Melanocyte of skin (primary cell): Measurements from ENCODE around the gene G2E3. TPM values are rescaled to one million over a fixed set of nuclear protein-coding genes. Genes with fewer than 3 reads are reported as not detected.

Experiments
- small RNA-seq, 2 donors: library from RNA; depleted of rRNA; stranded (forward); fragments of <200 nt; gene quantifications; one replicate each; pipeline ENCODE3, GENCODE V24; 2012
- total RNA-seq, 2 donors: library from RNA; depleted of rRNA; stranded (reverse); fragments of >200 nt; gene quantifications; 2 replicates each; pipeline ENCODE4 v1.2.3, GENCODE V29; 2012

The G2E3 gene, protein sequence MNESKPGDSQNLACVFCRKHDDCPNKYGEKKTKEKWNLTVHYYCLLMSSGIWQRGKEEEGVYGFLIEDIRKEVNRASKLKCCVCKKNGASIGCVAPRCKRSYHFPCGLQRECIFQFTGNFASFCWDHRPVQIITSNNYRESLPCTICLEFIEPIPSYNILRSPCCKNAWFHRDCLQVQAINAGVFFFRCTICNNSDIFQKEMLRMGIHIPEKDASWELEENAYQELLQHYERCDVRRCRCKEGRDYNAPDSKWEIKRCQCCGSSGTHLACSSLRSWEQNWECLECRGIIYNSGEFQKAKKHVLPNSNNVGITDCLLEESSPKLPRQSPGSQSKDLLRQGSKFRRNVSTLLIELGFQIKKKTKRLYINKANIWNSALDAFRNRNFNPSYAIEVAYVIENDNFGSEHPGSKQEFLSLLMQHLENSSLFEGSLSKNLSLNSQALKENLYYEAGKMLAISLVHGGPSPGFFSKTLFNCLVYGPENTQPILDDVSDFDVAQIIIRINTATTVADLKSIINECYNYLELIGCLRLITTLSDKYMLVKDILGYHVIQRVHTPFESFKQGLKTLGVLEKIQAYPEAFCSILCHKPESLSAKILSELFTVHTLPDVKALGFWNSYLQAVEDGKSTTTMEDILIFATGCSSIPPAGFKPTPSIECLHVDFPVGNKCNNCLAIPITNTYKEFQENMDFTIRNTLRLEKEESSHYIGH
- total RNA-seq = 10 to 100 TPM; 11.7 to 26.6 TPM

DNA sequence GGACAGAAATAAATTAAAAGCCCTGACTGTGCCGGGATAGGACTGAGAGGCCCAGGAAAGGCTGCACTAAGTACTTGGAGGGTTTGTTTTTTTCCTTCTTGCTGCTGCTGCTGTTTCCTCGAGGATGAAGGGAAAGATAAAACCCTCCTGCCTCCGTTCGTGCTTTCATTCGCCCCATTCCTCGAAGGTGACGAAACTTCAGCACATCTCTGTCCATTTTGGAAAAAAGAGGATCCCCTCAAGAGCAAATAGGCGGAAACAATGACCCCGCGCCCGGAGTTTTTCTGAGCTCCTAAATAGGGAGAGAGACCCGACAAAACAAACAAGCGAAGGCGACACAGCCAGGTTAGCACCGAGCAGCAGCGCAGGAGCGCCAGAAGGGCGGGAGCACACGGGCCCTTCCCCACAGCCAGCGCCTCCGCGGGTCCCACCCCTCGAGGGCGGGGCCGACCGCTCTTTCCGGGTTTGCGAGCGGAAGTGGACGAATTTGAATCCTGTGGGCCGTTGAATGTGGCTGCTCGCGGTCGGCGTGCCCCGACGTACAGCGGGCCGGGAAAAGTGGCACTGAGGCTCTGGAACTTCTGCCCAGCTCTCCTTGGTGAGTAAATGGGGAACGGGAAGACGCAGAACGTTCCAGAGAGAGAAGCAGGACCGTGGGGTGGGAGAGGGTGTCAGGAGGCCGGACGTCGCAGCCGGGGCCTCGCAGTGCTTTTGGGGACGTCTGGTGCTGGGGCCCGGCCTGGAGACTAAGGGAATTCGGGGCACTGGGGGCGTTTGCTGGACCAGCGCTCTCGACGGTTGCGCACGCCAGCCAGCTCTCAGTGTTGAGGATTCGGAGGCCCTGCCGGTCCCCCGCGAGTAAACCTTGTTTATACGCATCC, at the start of gene G2E3:
Gene G2E3, plus strand, starts transcription at position 484 of the 881 bp plus-strand sequence. CDS start 21,922 bp downstream, outside the sequence.

DNA sequence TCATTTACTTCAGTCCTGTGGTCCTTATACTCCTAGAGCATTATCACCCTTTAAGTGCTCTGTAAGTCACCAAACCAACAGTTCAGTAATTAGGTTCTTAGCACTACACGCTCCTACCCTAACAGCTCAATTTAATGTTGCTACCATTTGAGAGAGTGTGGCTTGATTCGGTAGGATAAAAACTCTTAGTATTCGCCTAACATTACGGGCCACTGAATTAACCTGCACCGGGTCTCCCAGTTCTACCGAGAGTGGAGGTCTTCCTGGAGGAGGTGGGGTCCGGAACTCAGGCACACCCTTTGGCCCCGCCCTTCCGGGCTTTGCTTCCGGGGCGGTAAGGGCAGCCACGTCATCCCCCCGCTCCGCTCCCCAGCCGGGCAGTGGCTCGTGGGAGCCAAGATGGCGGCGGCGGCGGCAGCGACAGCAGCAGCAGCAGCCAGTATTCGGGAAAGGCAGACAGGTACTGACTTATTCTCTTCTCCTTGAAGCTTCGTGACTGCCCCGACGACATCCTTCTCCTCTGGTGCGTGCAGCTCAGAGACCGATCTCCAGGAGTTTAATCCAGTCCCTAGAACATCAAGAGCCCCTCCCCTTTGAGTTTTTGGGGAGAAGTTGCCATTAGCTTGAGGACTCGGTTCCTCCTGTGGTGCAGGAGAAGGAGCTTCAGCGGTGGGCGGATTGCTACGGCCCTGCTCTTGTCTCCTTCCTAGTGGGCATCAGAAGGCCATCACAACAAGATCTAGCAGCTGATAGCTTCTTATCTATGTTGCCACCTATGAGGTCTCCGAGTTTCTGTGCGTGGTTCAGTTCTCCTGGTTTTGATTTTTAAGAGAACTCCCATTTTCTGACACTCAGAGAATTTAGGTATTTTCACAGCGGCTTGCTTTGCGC, 63.2 kb downstream of the G2E3 start, which contains the start of gene SCFD1:
Gene SCFD1, plus strand, starts transcription at position 380 of the 891 bp plus-strand sequence. Its CDS starts 20 bp downstream, at position 400.

Small RNA genes within 50 kb of the gene (small RNA-seq; reads per million reads assigned to genes)
- 0 reads per million in 2 donors for gene RF02271

Other genes starting within 250 kb of the G2E3 start
- gene SCFD1, start 63.2 kb downstream of the G2E3 start, total RNA-seq = 10 to 100 TPM; 69.2 to 69.6 TPM